ENCODE measurements around the gene MORN4.
"Not testable (repeated sequence)": the region's sequence is repeated elsewhere in the genome, so short reads cannot be mapped to it uniquely, and the experiment has no call there.

The MORN4 gene

DNA sequence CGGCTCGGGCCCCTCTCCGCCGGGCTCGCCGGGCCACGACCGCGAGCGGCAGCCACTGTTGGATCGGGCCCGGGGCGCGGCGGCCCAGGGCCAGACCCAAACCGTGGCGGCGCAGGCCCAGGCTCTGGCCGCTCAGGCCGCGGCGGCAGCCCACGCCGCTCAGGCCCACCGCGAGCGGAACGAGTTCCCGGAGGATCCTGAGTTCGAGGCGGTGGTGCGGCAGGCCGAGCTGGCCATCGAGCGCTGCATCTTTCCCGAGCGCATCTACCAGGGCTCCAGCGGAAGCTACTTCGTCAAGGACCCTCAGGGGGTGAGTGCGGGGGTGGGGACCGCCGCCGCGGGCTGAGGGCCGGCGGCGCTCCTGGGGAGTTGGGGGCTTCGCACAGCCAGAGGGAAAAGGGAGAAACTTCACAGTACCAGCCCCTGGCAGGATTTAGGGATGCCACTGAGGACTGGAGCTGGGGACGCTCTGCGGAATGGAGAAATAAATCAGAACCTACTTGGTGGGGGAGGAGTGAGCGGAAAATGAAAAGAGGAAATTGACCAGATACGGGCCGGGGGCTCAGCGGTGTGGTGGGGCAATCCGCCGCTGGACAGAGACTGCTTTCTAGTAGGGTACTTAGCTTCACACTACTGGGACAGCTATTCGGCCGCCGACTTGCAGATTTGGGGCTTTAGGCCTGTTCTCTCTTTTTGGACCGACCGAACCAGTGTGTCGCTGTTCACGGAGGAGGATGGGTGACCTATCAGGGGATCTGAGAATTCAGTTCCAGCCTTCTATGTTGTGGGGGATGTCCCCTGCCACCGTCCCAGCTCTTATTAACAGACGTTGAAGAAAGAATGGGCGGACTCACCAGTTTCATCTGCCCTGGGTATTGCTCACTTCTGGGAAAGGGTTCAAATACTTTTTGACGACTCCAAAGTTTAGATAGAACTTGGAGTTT, 7.8 kb upstream of the MORN4 start:
- DNase-seq, result no peak

DNA sequence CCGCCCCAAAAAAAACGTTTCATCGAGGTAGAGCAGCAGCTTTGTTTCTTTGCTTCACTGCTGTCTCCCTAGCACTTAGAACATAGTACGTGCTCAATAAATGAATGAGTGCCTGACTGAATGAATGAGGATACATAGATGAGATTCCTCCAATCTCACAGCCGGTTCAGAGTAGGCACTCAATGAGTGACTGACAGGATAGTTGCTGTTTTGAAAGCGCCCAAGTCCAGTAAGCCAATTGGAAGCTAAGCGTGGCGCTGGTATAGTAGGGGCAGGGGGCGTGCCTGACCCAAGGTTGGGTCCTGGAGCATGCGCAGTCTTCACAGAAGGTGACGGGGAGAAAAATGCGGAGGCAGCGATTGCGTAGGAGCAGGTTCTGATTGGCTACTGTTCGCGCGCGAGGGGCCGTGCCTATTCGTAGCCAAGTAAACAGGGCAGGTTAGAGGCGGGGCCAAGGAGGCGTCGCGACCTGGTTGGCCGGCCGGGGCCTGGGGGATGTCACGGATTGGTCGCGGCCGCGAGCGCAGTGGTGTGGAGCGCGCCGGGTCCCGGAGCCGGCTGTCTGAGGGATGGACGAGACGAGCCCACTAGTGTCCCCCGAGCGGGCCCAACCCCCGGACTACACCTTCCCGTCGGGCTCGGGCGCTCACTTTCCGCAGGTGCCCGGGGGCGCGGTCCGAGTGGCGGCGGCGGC, 7.0 kb upstream of the MORN4 start, which contains the start of gene PI4K2A:
Gene PI4K2A (plus strand): TSS at position 498 of the 694 bp plus-strand sequence. CDS start 72 bp downstream, at position 570.
- peak; percentile 83 for DNase-seq

DNA sequence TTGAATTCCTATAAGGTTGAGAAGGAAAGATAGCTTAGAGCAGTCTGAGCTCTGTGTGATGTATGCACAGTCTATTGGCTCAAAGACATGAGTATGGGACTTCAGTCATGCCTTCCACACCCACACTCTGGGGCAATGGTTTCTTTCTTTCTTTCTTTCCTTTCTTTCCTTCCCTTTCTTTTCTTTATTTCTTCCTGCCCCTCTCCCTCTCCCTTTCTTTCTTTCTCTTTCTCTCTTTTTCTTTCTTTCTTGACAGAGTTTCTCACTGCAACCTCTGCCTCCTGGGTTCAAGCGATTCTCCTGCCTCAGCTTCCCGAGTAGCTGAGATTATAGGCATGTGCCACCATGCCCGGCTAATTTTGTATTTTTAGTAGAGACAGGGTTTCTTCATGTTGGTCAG, 5.8 kb upstream of the MORN4 start:
- DNase-seq, result not testable (repeated sequence)

- DNase-seq, result no peak
Observed at GRCh38 chr10:97635577-97635976, 2.3 kb upstream of the MORN4 start.

GRCh38 chr10:97633921-97634320, 621 bp upstream of the MORN4 start:
- DNase-seq, result no peak

- no peak for DNase-seq
Observed at GRCh38 chr10:97631098-97631497, 2.2 kb downstream of the MORN4 start.

DNA sequence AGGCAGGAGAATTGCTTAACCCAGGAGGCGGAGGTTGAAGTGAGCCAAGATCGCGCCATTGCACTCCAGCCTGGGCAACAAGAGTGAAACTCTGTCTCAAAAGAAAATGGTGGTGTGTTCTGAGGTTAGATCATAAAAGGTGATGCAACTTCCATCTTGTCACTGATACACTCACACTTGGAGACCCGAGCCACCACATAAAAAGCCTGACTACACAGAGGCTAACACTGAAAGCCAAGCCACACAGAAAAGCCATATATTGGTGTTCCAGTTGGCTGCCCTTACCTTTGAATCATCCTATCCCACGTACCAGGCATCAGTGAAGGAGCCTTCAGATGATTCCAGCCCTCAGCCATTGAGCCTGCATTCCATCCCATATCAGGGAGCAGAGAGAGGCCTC, 4.0 kb downstream of the MORN4 start:
- no peak for DNase-seq

GRCh38 chr10:97628228-97628627, 5.1 kb downstream of the MORN4 start:
- no peak for DNase-seq

- DNase-seq, result no peak
Observed at GRCh38 chr10:97627731-97628130, 5.6 kb downstream of the MORN4 start.

GRCh38 chr10:97623277-97623676, 10.0 kb downstream of the MORN4 start:
- DNase-seq, result no peak

DNA sequence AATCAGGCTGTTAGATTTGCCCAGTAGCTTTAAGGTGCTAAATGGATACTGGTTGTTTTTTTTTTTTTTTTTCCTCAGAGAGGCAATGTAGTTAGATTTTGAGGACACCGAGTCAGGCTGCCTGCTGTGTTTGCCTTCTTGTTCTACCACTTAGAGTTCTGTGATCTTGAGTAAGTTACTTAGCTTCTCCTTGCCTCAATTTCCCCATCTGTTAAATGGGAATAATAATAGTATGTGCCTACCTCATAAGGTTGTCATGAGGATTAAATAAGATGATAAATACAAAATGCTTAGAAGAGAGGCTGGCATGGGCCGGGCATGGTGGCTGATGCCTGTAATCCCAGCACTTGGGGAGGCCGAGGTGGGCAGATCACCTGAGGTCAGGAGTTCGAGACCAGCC, 14.6 kb downstream of the MORN4 start:
- no peak for DNase-seq

- DNase-seq, result no peak
Observed at GRCh38 chr10:97618285-97618684, 15.0 kb downstream of the MORN4 start.

GRCh38 chr10:97612386-97612785, 20.9 kb downstream of the MORN4 start:
- no peak for DNase-seq

DNA sequence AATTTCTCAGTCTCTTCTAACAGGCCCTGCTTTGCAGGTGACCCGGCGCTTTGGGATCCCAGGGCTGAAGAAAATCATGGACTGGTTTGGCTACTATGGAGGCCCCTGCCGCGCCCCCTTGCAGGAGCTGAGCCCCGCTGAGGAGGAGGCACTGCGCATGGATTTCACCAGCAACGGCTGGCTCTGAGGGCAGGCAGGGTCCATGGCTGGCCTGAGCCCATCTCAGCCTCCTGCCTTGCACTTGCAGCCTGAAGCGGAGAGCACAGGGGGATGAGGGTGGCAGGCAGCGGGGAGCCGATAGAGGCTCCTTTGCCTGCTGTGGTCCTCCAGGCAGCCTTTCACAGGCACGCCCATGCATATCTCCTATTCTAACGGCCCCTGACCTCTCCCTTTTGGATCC, 21.8 kb downstream of the MORN4 start:
- DNase-seq, result no peak

DNA sequence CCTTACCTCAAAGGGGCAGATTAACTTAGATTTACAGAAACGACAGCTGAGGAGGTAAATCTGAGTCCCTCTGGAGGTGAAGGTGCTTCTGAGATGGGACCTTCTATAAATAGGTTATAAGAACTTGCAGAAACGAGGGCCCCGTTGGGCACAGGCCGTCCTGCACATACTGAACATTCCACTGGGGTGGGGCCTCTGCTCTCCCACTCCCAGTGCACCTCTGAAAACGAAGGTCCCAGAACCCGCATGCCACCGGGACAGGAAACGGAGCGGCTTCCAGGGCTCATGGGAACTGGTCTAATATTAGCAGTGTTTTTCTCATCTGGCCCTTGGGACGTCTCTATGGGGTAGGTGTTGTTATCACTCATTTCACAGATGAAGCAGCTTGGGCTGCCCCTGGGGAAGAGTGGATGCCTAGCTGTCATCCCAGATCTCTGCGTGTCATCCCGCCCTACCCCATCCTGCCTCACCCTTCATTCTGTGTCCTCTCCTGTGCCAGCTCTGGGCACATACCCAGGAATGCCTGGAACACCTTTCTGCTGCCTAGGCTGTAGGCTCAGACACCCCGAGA, 24.2 kb downstream of the MORN4 start:
- DNase-seq, result no peak

DNA sequence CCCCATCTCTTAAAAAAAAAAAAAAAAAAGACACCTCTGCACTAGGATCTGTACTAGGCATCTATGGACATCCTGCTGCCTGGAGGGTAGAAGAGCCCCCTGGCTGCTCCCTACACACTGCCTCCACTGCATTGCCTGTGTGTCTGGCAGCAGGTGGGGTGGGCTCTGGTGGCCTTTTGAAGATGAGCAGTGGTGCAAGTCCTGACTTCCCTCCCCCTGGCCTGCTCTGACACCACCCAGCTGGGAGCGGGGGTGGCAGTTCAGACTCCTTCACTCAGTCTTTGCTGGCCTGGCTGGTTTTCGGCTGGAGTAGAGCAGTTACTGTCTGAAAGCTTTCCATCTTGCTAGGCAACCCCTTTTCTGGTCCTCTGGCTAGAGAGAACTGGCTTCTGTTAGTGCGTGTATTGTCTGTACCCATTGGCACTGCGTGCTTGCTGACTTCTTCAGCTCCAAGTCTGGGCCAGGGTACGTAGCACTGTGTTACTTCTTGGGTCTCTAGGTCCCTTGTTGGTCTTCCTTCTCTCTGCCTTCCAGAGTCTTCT, 26.1 kb downstream of the MORN4 start:
- no peak for DNase-seq

GRCh38 chr10:97601268-97602215, 31.8 kb downstream of the MORN4 start:
- DNase-seq, result no peak

- no peak for DNase-seq
Observed at GRCh38 chr10:97600616-97601015, 32.7 kb downstream of the MORN4 start.

- DNase-seq, result no peak
Observed at GRCh38 chr10:97599272-97599619, 34.1 kb downstream of the MORN4 start.

DNA sequence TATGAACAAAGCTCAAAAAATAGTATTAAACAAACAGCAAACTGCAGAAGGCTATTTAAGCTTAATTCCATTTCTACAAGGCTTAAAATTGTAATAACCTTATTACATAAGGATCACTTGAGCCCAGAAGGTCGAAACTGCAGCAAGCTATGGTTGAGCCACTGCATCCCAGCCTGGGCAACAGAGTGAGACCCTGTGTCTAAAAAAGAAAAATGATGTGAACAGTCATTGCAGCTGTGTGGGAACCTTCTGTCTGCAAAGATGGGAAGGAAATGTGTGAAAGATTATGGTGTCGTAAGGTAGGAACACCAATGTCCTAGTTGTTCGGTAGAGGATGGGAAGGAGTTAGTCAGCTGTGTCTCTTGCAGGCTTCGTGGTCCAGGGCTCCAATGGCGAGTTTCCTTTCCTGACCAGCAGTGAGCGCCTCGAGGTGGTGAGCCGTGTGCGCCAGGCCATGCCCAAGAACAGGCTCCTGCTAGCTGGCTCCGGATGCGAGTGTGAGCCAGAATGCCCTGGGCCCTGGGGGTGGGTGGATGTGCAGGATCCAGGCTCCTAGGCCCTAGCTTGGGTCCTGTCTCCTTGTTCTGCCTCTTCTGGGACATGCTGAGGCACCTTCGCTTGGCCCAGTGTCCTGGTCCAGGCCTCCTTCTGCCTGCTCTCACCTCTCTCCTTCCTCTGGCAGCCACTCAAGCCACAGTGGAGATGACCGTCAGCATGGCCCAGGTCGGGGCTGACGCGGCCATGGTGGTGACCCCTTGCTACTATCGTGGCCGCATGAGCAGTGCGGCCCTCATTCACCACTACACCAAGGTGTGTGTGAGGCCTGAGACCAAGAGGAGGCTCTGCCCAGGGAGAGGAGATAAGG, 34.7 kb downstream of the MORN4 start:
- no peak for DNase-seq

DNA sequence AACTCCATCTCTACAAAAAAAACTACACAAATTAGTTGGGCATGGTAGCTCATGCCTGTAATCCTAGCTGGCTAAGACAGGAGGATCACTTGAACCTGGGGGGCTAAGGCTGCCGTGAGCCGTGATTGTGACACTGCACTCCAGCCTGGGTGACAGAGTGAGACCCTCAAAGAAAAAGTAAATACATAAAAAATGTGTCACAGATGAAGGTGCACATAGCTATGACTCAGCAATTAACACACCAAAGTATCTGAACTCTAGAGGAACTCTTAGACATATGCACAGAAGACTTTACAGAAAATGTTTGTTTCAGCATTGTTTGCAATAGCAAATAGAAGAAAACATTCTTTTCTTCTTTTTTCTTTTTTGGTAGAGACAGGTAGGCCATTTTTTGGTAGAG, 35.5 kb downstream of the MORN4 start:
- DNase-seq, result no peak
